ENCODE data around the gene TESPA1. TPM values are rescaled to one million over a fixed set of nuclear protein-coding genes. Genes with fewer than 3 reads are reported as not detected.
A peak's percentile ranks its signal among the peaks of the same experiment; 100 is the strongest.

The TESPA1 gene
- total and polyA plus RNA-seq, 4 donors = 0.08 to 0.69 (median 0.36) TPM

DNA sequence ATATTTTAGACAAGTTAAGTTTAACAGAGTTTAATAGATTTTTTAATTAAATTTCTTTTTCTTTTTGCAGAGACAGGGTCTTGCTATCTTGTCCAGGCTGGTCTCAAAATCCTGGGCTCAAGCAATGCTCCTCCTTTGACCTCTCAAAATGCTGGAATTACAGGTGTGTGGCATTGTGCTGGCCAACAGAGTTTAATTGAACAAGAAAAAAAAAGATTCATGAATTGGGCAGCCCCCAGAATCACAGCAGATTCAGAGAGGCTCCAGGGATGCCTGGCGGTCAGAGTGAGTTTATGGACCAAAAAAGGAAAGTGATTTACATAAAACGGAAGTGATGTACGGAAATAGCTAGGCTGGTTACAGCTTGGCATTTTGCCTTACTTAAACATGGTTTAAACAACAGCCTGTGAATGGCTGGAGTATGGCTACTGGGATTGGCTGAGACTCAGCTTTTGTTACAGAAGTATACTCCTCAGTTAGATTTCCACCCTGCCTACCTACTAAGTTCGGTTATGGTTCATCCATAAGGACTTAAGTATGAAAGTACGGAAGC is 14.5 kb upstream of the TESPA1 start:
- H3K27ac ChIP-seq (ENCODE audit: low read depth, low read length) = no peak overlapping the region
- H3K27me3 ChIP-seq (ENCODE audit: control insufficient read depth, insufficient read depth, low read length) = no peaks in the 10 kb centered on the region
- no peaks in the 10 kb centered on the region for H3K36me3 ChIP-seq (ENCODE audit: control insufficient read depth, insufficient read depth, low read length)
- 60% methylated on average over 1 of the region's 5 CpGs for WGBS (ENCODE audit: insufficient coverage)
- no peak overlapping the region for H3K4me3 ChIP-seq (ENCODE audit: low read depth, low read length)
- H3K9me3 ChIP-seq (ENCODE audit: control insufficient read depth, insufficient read depth, low read length) = no peaks in the 10 kb centered on the region
- no peak for DNase-seq (ENCODE audit: low read depth in 4 of 6, low spot score in 6 of 6)
- H3K4me1 ChIP-seq (ENCODE audit: control insufficient read depth, insufficient read depth, low read length) = no peaks in the 10 kb centered on the region

GRCh38 chr12:54997929-54998522 is 13.5 kb upstream of the TESPA1 start:
- Histone ChIP-seq H3K4me3 (ENCODE audit: low read depth, low read length) (no peak overlapping the region), H3K4me1 (ENCODE audit: control insufficient read depth, insufficient read depth, low read length) (no peaks in the 10 kb centered on the region), H3K27me3 (ENCODE audit: control insufficient read depth, insufficient read depth, low read length) (no peaks in the 10 kb centered on the region), H3K36me3 (ENCODE audit: control insufficient read depth, insufficient read depth, low read length) (no peaks in the 10 kb centered on the region), H3K27ac (ENCODE audit: low read depth, low read length) (no peak overlapping the region), H3K9me3 (ENCODE audit: control insufficient read depth, insufficient read depth, low read length) (no peaks in the 10 kb centered on the region)
- 45% methylated on average over 3 of the region's 4 CpGs for WGBS (ENCODE audit: insufficient coverage)
- peak in 1 of 6 donors; percentile 24 for DNase-seq (ENCODE audit: low read depth in 4 of 6, low spot score in 6 of 6)

DNA sequence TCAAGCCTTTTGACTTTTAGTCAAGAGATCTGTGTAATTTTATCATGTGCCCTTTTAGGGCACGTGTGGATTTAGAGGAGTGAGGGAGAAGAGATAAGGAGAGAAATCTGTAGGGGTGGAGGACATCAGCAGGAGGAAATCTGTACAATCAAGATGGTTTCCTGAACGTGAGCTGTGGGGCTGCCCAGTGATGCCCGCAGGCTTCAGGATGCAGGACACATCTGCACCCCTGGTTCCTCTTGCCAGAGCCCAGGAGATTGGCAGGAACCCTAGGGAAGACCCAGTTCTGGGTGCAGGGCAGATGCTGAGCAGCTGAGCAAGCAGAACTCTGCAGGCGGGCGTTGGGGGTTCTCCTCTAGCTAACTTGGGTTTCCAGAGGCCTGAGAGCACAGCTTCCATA is 11.6 kb upstream of the TESPA1 start:
- Histone ChIP-seq H3K9me3 (ENCODE audit: control insufficient read depth, insufficient read depth, low read length) (no peaks in the 10 kb centered on the region), H3K4me1 (ENCODE audit: control insufficient read depth, insufficient read depth, low read length) (no peaks in the 10 kb centered on the region), H3K27ac (ENCODE audit: low read depth, low read length) (no peak overlapping the region), H3K27me3 (ENCODE audit: control insufficient read depth, insufficient read depth, low read length) (no peaks in the 10 kb centered on the region), H3K4me3 (ENCODE audit: low read depth, low read length) (no peak overlapping the region), H3K36me3 (ENCODE audit: control insufficient read depth, insufficient read depth, low read length) (no peaks in the 10 kb centered on the region)
- WGBS (ENCODE audit: insufficient coverage) = 79% methylated on average over 4 of the region's 5 CpGs
- no peak for DNase-seq (ENCODE audit: low read depth in 4 of 6, low spot score in 6 of 6)

GRCh38 chr12:54993181-54993835 is 8.7 kb upstream of the TESPA1 start:
- H3K4me3 ChIP-seq (ENCODE audit: low read depth, low read length) = no peak overlapping the region
- H3K36me3 ChIP-seq (ENCODE audit: control insufficient read depth, insufficient read depth, low read length) = no peaks in the 10 kb centered on the region
- H3K4me1 ChIP-seq (ENCODE audit: control insufficient read depth, insufficient read depth, low read length) = no peaks in the 10 kb centered on the region
- no peaks in the 10 kb centered on the region for H3K27me3 ChIP-seq (ENCODE audit: control insufficient read depth, insufficient read depth, low read length)
- peak in 5 of 6 donors; percentile 65 to 96 (median 74) for DNase-seq (ENCODE audit: low read depth in 4 of 6, low spot score in 6 of 6)
- H3K27ac ChIP-seq (ENCODE audit: low read depth, low read length) = no peak overlapping the region
- 37% methylated on average over 8 of the region's 12 CpGs for WGBS (ENCODE audit: insufficient coverage)
- no peaks in the 10 kb centered on the region for H3K9me3 ChIP-seq (ENCODE audit: control insufficient read depth, insufficient read depth, low read length)

- H3K9me3 ChIP-seq (ENCODE audit: control insufficient read depth, insufficient read depth, low read length) = no peaks in the 10 kb centered on the region
- H3K36me3 ChIP-seq (ENCODE audit: control insufficient read depth, insufficient read depth, low read length) = no peaks in the 10 kb centered on the region
- 92% methylated on average over 4 of the region's 5 CpGs for WGBS (ENCODE audit: insufficient coverage)
These were observed 7.4 kb upstream of the TESPA1 start for GRCh38 chr12:54991991-54992375.

GRCh38 chr12:54991161-54991990 is 6.8 kb upstream of the TESPA1 start:
- no peaks in the 10 kb centered on the region for H3K27me3 ChIP-seq (ENCODE audit: control insufficient read depth, insufficient read depth, low read length)
- no peak overlapping the region for H3K4me3 ChIP-seq (ENCODE audit: low read depth, low read length)
- DNase-seq (ENCODE audit: low read depth in 4 of 6, low spot score in 6 of 6) = no peak
- no peak overlapping the region for H3K27ac ChIP-seq (ENCODE audit: low read depth, low read length)
- no peaks in the 10 kb centered on the region for H3K4me1 ChIP-seq (ENCODE audit: control insufficient read depth, insufficient read depth, low read length)
- H3K36me3 ChIP-seq (ENCODE audit: control insufficient read depth, insufficient read depth, low read length) = no peaks in the 10 kb centered on the region
- WGBS (ENCODE audit: insufficient coverage) = 95% methylated on average over 7 of the region's 9 CpGs
- H3K9me3 ChIP-seq (ENCODE audit: control insufficient read depth, insufficient read depth, low read length) = no peaks in the 10 kb centered on the region

More at GRCh38 chr12:54991991-54992375, 7.4 kb upstream of the TESPA1 start:
- DNase-seq (ENCODE audit: low read depth in 4 of 6, low spot score in 6 of 6) = no peak
- Histone ChIP-seq H3K27ac (ENCODE audit: low read depth, low read length) (no peak overlapping the region), H3K27me3 (ENCODE audit: control insufficient read depth, insufficient read depth, low read length) (no peaks in the 10 kb centered on the region), H3K4me3 (ENCODE audit: low read depth, low read length) (no peak overlapping the region), H3K4me1 (ENCODE audit: control insufficient read depth, insufficient read depth, low read length) (no peaks in the 10 kb centered on the region)

DNA sequence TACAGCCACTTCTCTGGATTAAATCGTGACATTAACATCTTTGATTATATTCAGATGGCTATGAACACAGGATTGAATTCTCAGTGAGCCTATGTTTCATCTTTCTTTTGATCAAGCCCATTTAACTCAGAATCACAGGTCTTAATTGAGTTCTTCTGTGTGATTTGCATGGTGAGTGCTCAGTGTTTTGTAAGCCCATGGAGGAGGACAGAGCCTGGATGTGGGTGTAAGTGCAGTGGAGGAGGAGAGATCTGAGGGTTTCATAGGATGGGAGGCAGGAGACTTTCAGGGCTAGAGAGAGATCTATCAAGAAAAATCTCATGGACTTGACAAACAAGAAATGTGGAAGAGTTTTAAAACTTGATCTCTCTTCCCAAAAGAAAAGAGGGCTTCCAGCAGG is 5.3 kb upstream of the TESPA1 start:
- no peak overlapping the region for H3K27ac ChIP-seq (ENCODE audit: low read depth, low read length)
- no peaks in the 10 kb centered on the region for H3K9me3 ChIP-seq (ENCODE audit: control insufficient read depth, insufficient read depth, low read length)
- no peaks in the 10 kb centered on the region for H3K36me3 ChIP-seq (ENCODE audit: control insufficient read depth, insufficient read depth, low read length)
- H3K4me3 ChIP-seq (ENCODE audit: low read depth, low read length) = no peak overlapping the region
- no peaks in the 10 kb centered on the region for H3K27me3 ChIP-seq (ENCODE audit: control insufficient read depth, insufficient read depth, low read length)
- no CpG with 5 or more reads among the region's 1 CpG for WGBS (ENCODE audit: insufficient coverage)
- no peak for DNase-seq (ENCODE audit: low read depth in 4 of 6, low spot score in 6 of 6)
- H3K4me1 ChIP-seq (ENCODE audit: control insufficient read depth, insufficient read depth, low read length) = no peaks in the 10 kb centered on the region

DNA sequence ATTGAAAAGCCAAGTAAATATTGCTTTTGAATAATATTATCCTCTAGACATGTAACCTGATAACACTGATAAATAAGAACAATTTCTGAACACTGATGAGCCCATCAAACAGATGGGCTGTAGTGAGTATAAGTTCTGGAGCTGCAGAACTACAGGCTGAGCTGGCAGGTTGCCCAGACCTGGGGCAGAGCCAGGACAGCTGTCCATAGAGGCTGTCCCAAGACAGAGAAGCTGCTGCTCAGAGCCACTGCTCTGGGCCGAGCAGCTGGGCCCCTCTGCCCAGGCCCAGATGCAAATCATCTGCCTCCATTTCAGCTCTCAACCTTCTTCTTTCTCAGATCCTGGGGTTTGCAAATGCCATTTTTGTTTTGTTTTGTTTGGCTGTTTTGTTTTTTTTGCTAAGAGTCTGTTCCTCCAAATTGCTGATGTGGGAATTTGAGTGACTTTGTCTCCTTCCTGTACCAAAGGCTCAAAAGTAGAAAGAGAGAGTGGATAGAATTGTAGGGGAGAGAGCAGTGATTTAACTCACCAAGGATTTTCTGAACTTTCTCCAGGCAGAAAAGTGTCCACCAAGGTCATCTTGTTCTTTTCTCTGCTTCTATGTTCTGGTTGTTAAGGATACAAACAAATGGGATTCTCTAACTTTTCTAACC is 4.0 kb upstream of the TESPA1 start:
- Histone ChIP-seq H3K9me3 (ENCODE audit: control insufficient read depth, insufficient read depth, low read length) (no peaks in the 10 kb centered on the region), H3K4me1 (ENCODE audit: control insufficient read depth, insufficient read depth, low read length) (no peaks in the 10 kb centered on the region), H3K36me3 (ENCODE audit: control insufficient read depth, insufficient read depth, low read length) (no peaks in the 10 kb centered on the region), H3K4me3 (ENCODE audit: low read depth, low read length) (no peak overlapping the region), H3K27me3 (ENCODE audit: control insufficient read depth, insufficient read depth, low read length) (no peaks in the 10 kb centered on the region), H3K27ac (ENCODE audit: low read depth, low read length) (no peak overlapping the region)
- DNase-seq (ENCODE audit: low read depth in 4 of 6, low spot score in 6 of 6) = peak in 3 of 6 donors; percentile 35 to 73 (median 68)
- 50% methylated on average over 1 of the region's 1 CpG for WGBS (ENCODE audit: insufficient coverage)

- 100% methylated on average over 1 of the region's 4 CpGs for WGBS (ENCODE audit: insufficient coverage)
- Histone ChIP-seq H3K27me3 (ENCODE audit: control insufficient read depth, insufficient read depth, low read length) (no peaks in the 10 kb centered on the region), H3K27ac (ENCODE audit: low read depth, low read length) (no peak overlapping the region), H3K4me1 (ENCODE audit: control insufficient read depth, insufficient read depth, low read length) (no peaks in the 10 kb centered on the region), H3K36me3 (ENCODE audit: control insufficient read depth, insufficient read depth, low read length) (no peaks in the 10 kb centered on the region), H3K4me3 (ENCODE audit: low read depth, low read length) (no peak overlapping the region), H3K9me3 (ENCODE audit: control insufficient read depth, insufficient read depth, low read length) (no peaks in the 10 kb centered on the region)
- no peak for DNase-seq (ENCODE audit: low read depth in 4 of 6, low spot score in 6 of 6)
These were observed 3.2 kb upstream of the TESPA1 start for GRCh38 chr12:54987611-54988231.

All from spinal cord (tissue), 10 donors.